Neural progenitor cell (in vitro differentiated cells): Measurements from ENCODE around the gene MCF2L2. TPM values are rescaled to one million over a fixed set of nuclear protein-coding genes. Genes with fewer than 3 reads are reported as not detected.

Experiments used
- DNase-seq: peaks from one replicate; pipeline ENCODE4 v3.0.0-alpha.2; 2016; ENCODE audit warnings: low spot score
- H2AFZ ChIP-seq: fragments of 200-600 bp; sonication (generic); replicated peaks from 2 replicates; pipeline ENCODE4 v1.6.1; 2016; ENCODE audit warnings: antibody characterized with exemption
- H3F3A ChIP-seq: fragments of 200-600 bp; sonication (generic); 2 replicates; pipeline ENCODE4 v1.6.1; 2016; ENCODE audit warnings: antibody characterized with exemption, low read depth
- H3K27ac ChIP-seq: fragments of 200-600 bp; sonication (generic); 2 replicates; pipeline ENCODE4 v1.5.1; 2016; ENCODE audit warnings: mild to moderate bottlenecking
- H3K27me3 ChIP-seq: fragments of 200-600 bp; sonication (generic); 2 replicates; pipeline ENCODE4 v1.6.1; 2016; ENCODE audit warnings: mild to moderate bottlenecking, moderate library complexity
- H3K36me3 ChIP-seq: fragments of 200-600 bp; sonication (generic); 2 replicates; pipeline ENCODE4 v1.5.1; 2016
- H3K4me1 ChIP-seq: fragments of 200-600 bp; sonication (generic); 2 replicates; pipeline ENCODE4 v1.6.1; 2016; ENCODE audit warnings: mixed run types
- H3K4me2 ChIP-seq: fragments of 200-600 bp; sonication (generic); 2 replicates; pipeline ENCODE4 v1.6.1; 2016
- H3K4me3 ChIP-seq: fragments of 200-600 bp; sonication (generic); 2 replicates; pipeline ENCODE4 v1.5.1; 2016
- H3K79me2 ChIP-seq: fragments of 200-600 bp; sonication (generic); 2 replicates; pipeline ENCODE4 v1.6.1; 2016; ENCODE audit warnings: low read depth
- H3K9ac ChIP-seq: fragments of 200-600 bp; sonication (generic); 2 replicates; pipeline ENCODE4 v1.6.1; 2016
- H3K9me3 ChIP-seq: fragments of 200-600 bp; sonication (generic); 2 replicates; pipeline ENCODE4 v1.5.1; 2016; ENCODE audit warnings: low read depth
- H4K20me1 ChIP-seq: fragments of 200-600 bp; sonication (generic); 2 replicates; pipeline ENCODE4 v1.6.1; 2016; ENCODE audit warnings: low read depth
- H3K27ac Mint-ChIP-seq: 3 replicates; pipeline ENCODE4 v1.8.0; 2021; ENCODE audit warnings: mixed read lengths
- H3K27me3 Mint-ChIP-seq: 2 replicates; pipeline ENCODE4 v1.8.0; 2022; ENCODE audit warnings: low read depth, mild to moderate bottlenecking, inconsistent platforms, moderate library complexity, mixed read lengths; ENCODE audit not compliant: insufficient read depth
- H3K36me3 Mint-ChIP-seq: 3 replicates; pipeline ENCODE4 v1.8.0; 2021; ENCODE audit warnings: mixed read lengths
- H3K4me1 Mint-ChIP-seq: 3 replicates; pipeline ENCODE4 v1.8.0; 2021; ENCODE audit warnings: mixed read lengths
- H3K4me3 Mint-ChIP-seq: 3 replicates; pipeline ENCODE4 v1.8.0; 2021; ENCODE audit warnings: mild to moderate bottlenecking, moderate library complexity, mixed read lengths
- H3K9me3 Mint-ChIP-seq: 3 replicates; pipeline ENCODE4 v1.8.0; 2020; ENCODE audit warnings: mixed read lengths
- EZH2 ChIP-seq: fragments of 200-600 bp; sonication (generic); IDR thresholded peaks from 2 replicates; pipeline ENCODE4 v1.6.1; 2017; ENCODE audit warnings: antibody characterized with exemption, mild to moderate bottlenecking, moderate library complexity
- EZH2phosphoT487 ChIP-seq: fragments of 200-600 bp; sonication (generic); IDR thresholded peaks from 2 replicates; pipeline ENCODE4 v1.6.1; 2017; ENCODE audit warnings: antibody characterized with exemption
- total RNA-seq: library from RNA; depleted of rRNA; stranded (reverse); fragments of >200 nt; gene quantifications from 2 replicates; pipeline ENCODE4 v1.2.3, GENCODE V29; 2015; ENCODE audit warnings: low replicate concordance
- TF ChIP-seq, protein P1 (sequence below): fragments of 200-600 bp; sonication (generic); IDR thresholded peaks from 2 replicates; pipeline ENCODE4 v1.5.1; 2017; ENCODE audit warnings: antibody characterized with exemption, mild to moderate bottlenecking

MCF2L2 gene
- total RNA-seq, 1 donor from 2014 or later = 11.1 TPM

DNA sequence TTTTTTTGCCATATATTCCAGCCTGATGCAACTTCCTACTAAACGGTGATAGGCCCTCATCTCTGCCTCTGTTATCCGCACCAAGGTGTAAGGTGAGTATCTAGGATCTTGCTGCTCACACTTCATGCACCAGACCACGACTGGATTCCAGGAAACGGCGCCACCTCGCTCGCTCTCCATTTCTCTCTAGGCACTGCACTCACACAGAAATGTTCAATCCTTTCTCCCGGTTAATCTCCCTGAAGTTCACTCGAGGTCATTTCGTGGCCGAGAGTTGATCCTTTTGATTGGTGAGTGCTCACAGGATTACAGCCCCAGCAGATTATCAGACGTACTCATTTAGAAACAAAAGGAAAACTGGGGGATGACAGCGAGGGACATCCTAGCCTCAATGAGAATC lies 28.1 kb downstream of the MCF2L2 start:
- H3K9me3 Mint-ChIP-seq = no peaks in the 10 kb centered on the region
- no peak overlapping the region for H3K4me3 Mint-ChIP-seq
- Histone ChIP-seq H3K4me3 (no peak overlapping the region), H3F3A (peaks cover 16% of the 10 kb centered on the region), H3K27ac (no peak overlapping the region), H3K27me3 (no peaks in the 10 kb centered on the region), H3K4me2 (peak overlapping the region; percentile 6), H3K36me3 (no peaks in the 10 kb centered on the region), H3K79me2 (peaks cover 2% of the 10 kb centered on the region), H3K4me1 (peaks cover 13% of the 10 kb centered on the region), H2AFZ (no peak overlapping the region), H4K20me1 (no peaks in the 10 kb centered on the region), H3K9me3 (no peaks in the 10 kb centered on the region), H3K9ac (no peak overlapping the region)
- no peaks in the 10 kb centered on the region for H3K27me3 Mint-ChIP-seq
- H3K4me1 Mint-ChIP-seq = peaks cover 15% of the 10 kb centered on the region
- peak; percentile 79 for DNase-seq
- no peaks in the 10 kb centered on the region for H3K36me3 Mint-ChIP-seq
- H3K27ac Mint-ChIP-seq = peak overlapping the region; percentile 76
- TF ChIP-seq EZH2phosphoT487 = no peak
- no peak for TF ChIP-seq EZH2
- TF ChIP-seq, protein P1, sequence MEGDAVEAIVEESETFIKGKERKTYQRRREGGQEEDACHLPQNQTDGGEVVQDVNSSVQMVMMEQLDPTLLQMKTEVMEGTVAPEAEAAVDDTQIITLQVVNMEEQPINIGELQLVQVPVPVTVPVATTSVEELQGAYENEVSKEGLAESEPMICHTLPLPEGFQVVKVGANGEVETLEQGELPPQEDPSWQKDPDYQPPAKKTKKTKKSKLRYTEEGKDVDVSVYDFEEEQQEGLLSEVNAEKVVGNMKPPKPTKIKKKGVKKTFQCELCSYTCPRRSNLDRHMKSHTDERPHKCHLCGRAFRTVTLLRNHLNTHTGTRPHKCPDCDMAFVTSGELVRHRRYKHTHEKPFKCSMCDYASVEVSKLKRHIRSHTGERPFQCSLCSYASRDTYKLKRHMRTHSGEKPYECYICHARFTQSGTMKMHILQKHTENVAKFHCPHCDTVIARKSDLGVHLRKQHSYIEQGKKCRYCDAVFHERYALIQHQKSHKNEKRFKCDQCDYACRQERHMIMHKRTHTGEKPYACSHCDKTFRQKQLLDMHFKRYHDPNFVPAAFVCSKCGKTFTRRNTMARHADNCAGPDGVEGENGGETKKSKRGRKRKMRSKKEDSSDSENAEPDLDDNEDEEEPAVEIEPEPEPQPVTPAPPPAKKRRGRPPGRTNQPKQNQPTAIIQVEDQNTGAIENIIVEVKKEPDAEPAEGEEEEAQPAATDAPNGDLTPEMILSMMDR = no peak

- Histone ChIP-seq H3F3A (peaks cover 25% of the 10 kb centered on the region), H3K4me3 (no peak overlapping the region), H3K4me1 (peaks cover 24% of the 10 kb centered on the region), H3K36me3 (no peaks in the 10 kb centered on the region), H3K4me2 (no peak overlapping the region), H3K27ac (no peak overlapping the region), H3K27me3 (no peaks in the 10 kb centered on the region), H3K9me3 (no peaks in the 10 kb centered on the region), H3K79me2 (no peaks in the 10 kb centered on the region), H4K20me1 (no peaks in the 10 kb centered on the region), H2AFZ (no peak overlapping the region), H3K9ac (no peak overlapping the region)
- Mint-ChIP-seq H3K4me1 (peaks cover 30% of the 10 kb centered on the region), H3K36me3 (no peaks in the 10 kb centered on the region), H3K4me3 (no peak overlapping the region), H3K9me3 (no peaks in the 10 kb centered on the region), H3K27me3 (peaks cover 7% of the 10 kb centered on the region), H3K27ac (no peak overlapping the region)
- no peak for DNase-seq
- TF ChIP-seq, protein P1 = no peak
- TF ChIP-seq EZH2 = no peak
These were observed 31.6 kb downstream of the MCF2L2 start for GRCh38 chr3:183396662-183397391.

DNA sequence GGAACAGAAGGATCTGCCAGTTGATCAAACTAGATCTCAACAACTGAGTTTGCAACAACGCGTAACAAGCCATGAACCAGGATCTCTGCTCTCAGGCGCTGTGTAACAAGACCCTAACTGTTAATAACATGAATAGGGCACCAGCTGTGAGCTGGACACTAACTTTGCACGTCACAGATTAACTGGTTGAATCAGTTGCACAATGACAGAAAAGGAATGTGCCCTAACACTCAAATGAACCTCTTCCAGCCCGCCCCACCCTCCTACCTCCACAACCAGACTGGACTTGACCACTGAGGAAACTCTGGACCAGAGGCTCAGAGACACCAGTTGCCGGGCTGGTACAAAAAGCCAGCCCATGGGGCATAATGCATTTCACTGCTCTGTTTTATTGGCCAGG lies 34.3 kb downstream of the MCF2L2 start:
- Histone ChIP-seq H3K36me3 (no peaks in the 10 kb centered on the region), H3K4me2 (peak overlapping the region; percentile 56), H3K79me2 (no peaks in the 10 kb centered on the region), H3K4me3 (no peak overlapping the region), H3F3A (peaks cover 12% of the 10 kb centered on the region), H3K4me1 (peaks cover 20% of the 10 kb centered on the region), H3K27me3 (no peaks in the 10 kb centered on the region), H4K20me1 (no peaks in the 10 kb centered on the region), H2AFZ (no peak overlapping the region), H3K9ac (no peak overlapping the region), H3K27ac (no peak overlapping the region), H3K9me3 (no peaks in the 10 kb centered on the region)
- no peak for TF ChIP-seq EZH2phosphoT487
- no peak for TF ChIP-seq EZH2
- TF ChIP-seq, protein P1 = no peak
- Mint-ChIP-seq H3K27ac (no peak overlapping the region), H3K36me3 (no peaks in the 10 kb centered on the region), H3K9me3 (no peaks in the 10 kb centered on the region), H3K4me1 (peaks cover 15% of the 10 kb centered on the region), H3K4me3 (no peak overlapping the region), H3K27me3 (peaks cover 9% of the 10 kb centered on the region)
- peak; percentile 73 for DNase-seq
